DND-41 (cell line): ENCODE measurements around the gene STRA8.

Experiments used
- ATAC-seq: fragments of 200-7000 bp; cut with Tn5 transposase; 3 replicates; pipeline ENCODE4 v1.9.1; 2021; ENCODE audit warnings: low read depth; ENCODE audit not compliant: insufficient read depth
- DNase-seq: peaks from one replicate; pipeline ENCODE4 v3.0.0-alpha.2; 2020
- H2AFZ ChIP-seq: 2 replicates; pipeline ENCODE4 v1.6.0; 2012; ENCODE audit warnings: low read depth, low read length
- H3K27ac ChIP-seq: 2 replicates; pipeline ENCODE4 v1.5.1; 2012; ENCODE audit warnings: low read length, inconsistent platforms
- H3K27me3 ChIP-seq: fragments of 200-600 bp; sonication (generic); 2 replicates; pipeline ENCODE4 v1.6.0; 2012; ENCODE audit warnings: low read length, mild to moderate bottlenecking, inconsistent platforms; ENCODE audit not compliant: insufficient read depth, poor library complexity
- H3K36me3 ChIP-seq: 2 replicates; pipeline ENCODE4 v1.5.1; 2012; ENCODE audit warnings: low read length, inconsistent platforms; ENCODE audit not compliant: insufficient read depth
- H3K4me1 ChIP-seq: 2 replicates; pipeline ENCODE4 v1.5.1; 2012; ENCODE audit warnings: mild to moderate bottlenecking, low read length; ENCODE audit not compliant: insufficient read depth
- H3K4me2 ChIP-seq: 2 replicates; pipeline ENCODE4 v1.6.0; 2012; ENCODE audit warnings: mild to moderate bottlenecking, moderate library complexity, low read length, inconsistent platforms; ENCODE audit not compliant: insufficient read depth
- H3K4me3 ChIP-seq, 2 experiments: fragments of 200-600 bp in 1 of 2; shearing (Covaris generic) in 1 of 2; 2 replicates each; pipeline ENCODE4 v1.5.1; 2012 to 2016; ENCODE audit warnings: inconsistent platforms in 2 of 2, low read length in 2 of 2, mild to moderate bottlenecking in 2 of 2, low read depth in 1 of 2, moderate library complexity in 1 of 2
- H3K79me2 ChIP-seq: 2 replicates; pipeline ENCODE4 v1.6.0; 2012; ENCODE audit warnings: low read length, inconsistent platforms; ENCODE audit not compliant: insufficient read depth
- H3K9ac ChIP-seq: 2 replicates; pipeline ENCODE4 v1.6.0; 2012; ENCODE audit warnings: low read depth, mild to moderate bottlenecking, inconsistent platforms, low read length, moderate library complexity
- H3K9me3 ChIP-seq: 2 replicates; pipeline ENCODE4 v1.5.1; 2012; ENCODE audit warnings: low read length, moderate library complexity, mild to moderate bottlenecking, inconsistent platforms; ENCODE audit not compliant: insufficient read depth, severe bottlenecking
- H4K20me1 ChIP-seq: 2 replicates; pipeline ENCODE4 v1.6.0; 2012; ENCODE audit warnings: low read length; ENCODE audit not compliant: insufficient read depth
- CTCF ChIP-seq: IDR thresholded peaks from 2 replicates; pipeline ENCODE4 v1.5.1; 2012; ENCODE audit warnings: borderline replicate concordance, low read length, moderate library complexity, mild to moderate bottlenecking; ENCODE audit not compliant: poor library complexity, severe bottlenecking; ENCODE audit errors: extremely low read depth
- EZH2 ChIP-seq: IDR thresholded peaks from 3 replicates; pipeline ENCODE4 v1.6.1; 2012; ENCODE audit warnings: borderline replicate concordance, low read depth, mild to moderate bottlenecking, moderate library complexity, low read length, inconsistent platforms; ENCODE audit not compliant: severe bottlenecking

Gene STRA8

GRCh38 chr7:135265637-135266036 lies 32.0 kb downstream of the STRA8 start:
- no peaks in the 10 kb centered on the region for H4K20me1 ChIP-seq
- no peak overlapping the region for H3K27ac ChIP-seq
- no peaks in the 10 kb centered on the region for H3K4me1 ChIP-seq
- H3K4me2 ChIP-seq, result no peak overlapping the region
- no peak overlapping the region for H2AFZ ChIP-seq
- ATAC-seq, result no peak
- H3K36me3 ChIP-seq, result no peaks in the 10 kb centered on the region
- no peak for DNase-seq
- no peaks in the 10 kb centered on the region for H3K27me3 ChIP-seq
- no peak overlapping the region for H3K9ac ChIP-seq
- no peaks in the 10 kb centered on the region for H3K79me2 ChIP-seq
- H3K4me3 ChIP-seq, result no peak overlapping the region
- no peak for TF ChIP-seq EZH2
- TF ChIP-seq CTCF, result no peak
- peaks cover 15% of the 10 kb centered on the region for H3K9me3 ChIP-seq

- no peaks in the 10 kb centered on the region for H3K27me3 ChIP-seq
- H3K9ac ChIP-seq, result no peak overlapping the region
- H3K9me3 ChIP-seq, result no peaks in the 10 kb centered on the region
- no peak overlapping the region for H3K27ac ChIP-seq
- no peaks in the 10 kb centered on the region for H3K79me2 ChIP-seq
- H3K4me2 ChIP-seq, result no peak overlapping the region
- no peak overlapping the region for H2AFZ ChIP-seq
- H4K20me1 ChIP-seq, result no peaks in the 10 kb centered on the region
- DNase-seq (no peak), ATAC-seq (no peak)
- no peaks in the 10 kb centered on the region for H3K36me3 ChIP-seq
- no peak for TF ChIP-seq EZH2
- TF ChIP-seq CTCF, result no peak
- H3K4me3 ChIP-seq, result no peak overlapping the region
- no peaks in the 10 kb centered on the region for H3K4me1 ChIP-seq
Observed at GRCh38 chr7:135269921-135270320, 36.3 kb downstream of the STRA8 start.

- Histone ChIP-seq H3K27ac (no peak overlapping the region), H4K20me1 (no peaks in the 10 kb centered on the region), H3K36me3 (no peaks in the 10 kb centered on the region), H3K9me3 (no peaks in the 10 kb centered on the region), H3K79me2 (no peaks in the 10 kb centered on the region), H2AFZ (no peak overlapping the region), H3K4me3 (no peak overlapping the region), H3K4me2 (no peak overlapping the region), H3K27me3 (no peaks in the 10 kb centered on the region), H3K4me1 (no peaks in the 10 kb centered on the region), H3K9ac (no peak overlapping the region)
- ATAC-seq (no peak), DNase-seq (no peak)
- no peak for TF ChIP-seq EZH2
- no peak for TF ChIP-seq CTCF
Observed at GRCh38 chr7:135270577-135271254, 37.1 kb downstream of the STRA8 start.
